IMR-90 (cell line): Measurements from ENCODE around the gene CAMK2N1. TPM values are rescaled to one million over a fixed set of nuclear protein-coding genes. Genes with fewer than 3 reads are reported as not detected.

ENCODE experiments used
- ATAC-seq: fragments of 200-7000 bp; cut with Tn5 transposase; 2 replicates; pipeline ENCODE4 v1.9.1; 2020; ENCODE audit warnings: low read depth, mild to moderate bottlenecking, moderate library complexity
- BruUV-seq: library from RNA; stranded (reverse); fragments of 400-500 nt; replicated peaks from 2 replicates; lab custom pipeline; 2021; lab: Mats Ljungman, UMichigan
- CTCF ChIA-PET: fragments of 300-600 bp; formaldehyde crosslinking; extraction: SDS; loops from one replicate; lab custom pipeline; 2021; ENCODE audit warnings: antibody characterized with exemption; lab: Yijun Ruan, JAX
- POLR2A ChIA-PET: fragments of 300-600 bp; sonication (Branson Sonifier 250); formaldehyde crosslinking; loops from one replicate; lab custom pipeline; 2022; ENCODE audit warnings: antibody characterized with exemption; ENCODE audit not compliant: unreplicated experiment; lab: Charles Lee
- DNase-seq: peaks from one replicate; pipeline ENCODE4 v3.0.0; 2013
- H2AFZ ChIP-seq: replicated peaks from 2 replicates; pipeline ENCODE3; 2013; ENCODE audit warnings: low read length, mild to moderate bottlenecking; ENCODE audit not compliant: poor library complexity
- H2AK5ac ChIP-seq: 2 replicates; pipeline ENCODE4 v1.6.1; 2013; ENCODE audit warnings: low read depth, low read length, inconsistent platforms
- H2AK9ac ChIP-seq: replicated peaks from 2 replicates; pipeline ENCODE3; 2013; ENCODE audit warnings: mild to moderate bottlenecking, low read depth, low read length, moderate library complexity; ENCODE audit not compliant: poor library complexity
- H2BK120ac ChIP-seq: 2 replicates; pipeline ENCODE4 v1.6.1; 2013; ENCODE audit warnings: low read depth, low read length, inconsistent platforms
- H2BK15ac ChIP-seq: 3 replicates; pipeline ENCODE4 v1.6.1; 2013; ENCODE audit warnings: low read depth, low read length, inconsistent platforms
- H2BK20ac ChIP-seq: 2 replicates; pipeline ENCODE4 v1.6.1; 2013; ENCODE audit warnings: low read depth, mild to moderate bottlenecking, inconsistent platforms, low read length, moderate library complexity
- H2BK5ac ChIP-seq: 2 replicates; pipeline ENCODE4 v1.6.1; 2013; ENCODE audit warnings: mild to moderate bottlenecking, low read depth, low read length, inconsistent platforms; ENCODE audit not compliant: poor library complexity, severe bottlenecking
- H3K14ac ChIP-seq: replicated peaks from 2 replicates; pipeline ENCODE4 v1.6.1; 2013; ENCODE audit warnings: low read depth, low read length, inconsistent platforms
- H3K18ac ChIP-seq: 2 replicates; pipeline ENCODE4 v1.6.1; 2013; ENCODE audit warnings: low read depth, low read length, control low read depth
- H3K23ac ChIP-seq: 2 replicates; pipeline ENCODE4 v1.6.1; 2013; ENCODE audit warnings: low read depth, low read length, inconsistent platforms
- H3K27ac ChIP-seq: 2 replicates; pipeline ENCODE4 v1.5.1; 2013; ENCODE audit warnings: mild to moderate bottlenecking, control low read depth, low read length; ENCODE audit not compliant: insufficient read depth
- H3K27me3 ChIP-seq: 2 replicates; pipeline ENCODE4 v1.6.1; 2013; ENCODE audit warnings: low read length; ENCODE audit not compliant: control insufficient read depth, insufficient read depth
- H3K36me3 ChIP-seq: 2 replicates; pipeline ENCODE4 v1.6.1; 2013; ENCODE audit warnings: low read length, mixed read lengths; ENCODE audit not compliant: control insufficient read depth, insufficient read depth
- H3K4ac ChIP-seq: 2 replicates; pipeline ENCODE4 v1.6.1; 2013; ENCODE audit warnings: low read depth, low read length, inconsistent platforms
- H3K4me1 ChIP-seq: 2 replicates; pipeline ENCODE4 v1.6.1; 2013; ENCODE audit warnings: low read length, mixed read lengths; ENCODE audit not compliant: control insufficient read depth, insufficient read depth
- H3K4me2 ChIP-seq: 2 replicates; pipeline ENCODE4 v1.6.1; 2013; ENCODE audit warnings: low read depth, mild to moderate bottlenecking, control low read depth, low read length, moderate library complexity
- H3K4me3 ChIP-seq: 2 replicates; pipeline ENCODE4 v1.5.1; 2013; ENCODE audit warnings: low read depth, mild to moderate bottlenecking, control low read depth, low read length, moderate library complexity; ENCODE audit not compliant: insufficient read depth
- H3K56ac ChIP-seq: 2 replicates; pipeline ENCODE4 v1.6.1; 2013; ENCODE audit warnings: low read length, inconsistent platforms; ENCODE audit not compliant: insufficient read depth; ENCODE audit errors: extremely low read depth
- H3K79me1 ChIP-seq, 2 experiments: 2 replicates each; pipeline ENCODE4 v1.6.1; 2013; ENCODE audit warnings: low read length in 2 of 2, inconsistent platforms in 1 of 2, low read depth in 1 of 2
- H3K9ac ChIP-seq: 2 replicates; pipeline ENCODE4 v1.6.1; 2013; ENCODE audit warnings: low read depth, low read length, control low read depth
- H3K9me1 ChIP-seq: 2 replicates; pipeline ENCODE4 v1.6.1; 2013; ENCODE audit warnings: low read length, inconsistent platforms; ENCODE audit not compliant: insufficient read depth
- H3K9me3 ChIP-seq: 2 replicates; pipeline ENCODE4 v1.6.1; 2013; ENCODE audit warnings: low read length; ENCODE audit not compliant: control insufficient read depth, insufficient read depth
- H4K20me1 ChIP-seq: 2 replicates; pipeline ENCODE4 v1.6.1; 2013; ENCODE audit warnings: low read length, inconsistent platforms; ENCODE audit not compliant: insufficient read depth
- H4K5ac ChIP-seq: 2 replicates; pipeline ENCODE4 v1.6.1; 2013; ENCODE audit warnings: mild to moderate bottlenecking, low read depth, low read length, control low read depth
- H4K8ac ChIP-seq, 2 experiments: 2 replicates each; pipeline ENCODE4 v1.6.1; 2013; ENCODE audit warnings: low read depth in 2 of 2, low read length in 2 of 2, control low read depth in 1 of 2, inconsistent platforms in 1 of 2
- H4K91ac ChIP-seq: 2 replicates; pipeline ENCODE4 v1.6.1; 2013; ENCODE audit warnings: low read depth, low read length, inconsistent platforms; ENCODE audit not compliant: insufficient read depth
- CEBPB ChIP-seq: IDR thresholded peaks from 2 replicates; pipeline ENCODE4 v1.6.1; 2012; ENCODE audit warnings: low read depth, low read length, improper control_type of control experiment
- CHD1 ChIP-seq: IDR thresholded peaks from 2 replicates; pipeline ENCODE4 v1.6.1; 2012; ENCODE audit warnings: low read depth, low read length, improper control_type of control experiment
- FOS ChIP-seq: fragments of 150-350 bp; IDR thresholded peaks from 2 replicates; pipeline ENCODE4 v1.6.1; 2016; ENCODE audit warnings: low read depth, low read length
- MXI1 ChIP-seq: IDR thresholded peaks from 2 replicates; pipeline ENCODE4 v1.6.1; 2012; ENCODE audit warnings: low read depth, mild to moderate bottlenecking, low read length, moderate library complexity, borderline replicate concordance
- NFE2L2 ChIP-seq: fragments of 150-350 bp; IDR thresholded peaks from 2 replicates; pipeline ENCODE4 v1.6.1; 2016; ENCODE audit warnings: low read depth, mild to moderate bottlenecking, low read length
- POLR2A ChIP-seq: IDR thresholded peaks from 2 replicates; pipeline ENCODE4 v1.6.1; 2012; ENCODE audit warnings: mild to moderate bottlenecking, low read depth, low read length
- RAD21 ChIP-seq: IDR thresholded peaks from 2 replicates; pipeline ENCODE4 v1.6.1; 2012; ENCODE audit warnings: low read length, improper control_type of control experiment
- RCOR1 ChIP-seq: IDR thresholded peaks from 2 replicates; pipeline ENCODE4 v1.6.1; 2012; ENCODE audit warnings: mild to moderate bottlenecking, low read length, improper control_type of control experiment; ENCODE audit not compliant: insufficient replicate concordance
- RFX5 ChIP-seq: IDR thresholded peaks from 2 replicates; pipeline ENCODE4 v1.8.0; 2012; ENCODE audit warnings: low read depth, mild to moderate bottlenecking, low read length, moderate library complexity
- SMC3 ChIP-seq: fragments of 150-350 bp; IDR thresholded peaks from 2 replicates; pipeline ENCODE4 v1.6.1; 2016; ENCODE audit warnings: low read depth, mild to moderate bottlenecking, antibody characterized with exemption, low read length, moderate library complexity
- WGBS, 2 experiments: methylation state at CpG; one replicate each; pipeline versions ENCODE4 v1.1.5 to v1.1.7; 2013; ENCODE audit warnings: missing lambda C conversion rate in 2 of 2; ENCODE audit not compliant: insufficient read length in 1 of 2; ENCODE audit errors: extremely low coverage in 2 of 2; 5-methylcytosine and 5-hydroxymethylcytosine counted together
- dilution Hi-C: fragments of 300-500 bp; cut with HindIII; formaldehyde crosslinking; loops from one replicate; pipeline ENCODE4 v1.14.3; 2018; ENCODE audit warnings: low sequenced_read_pairs; ENCODE audit not compliant: unreplicated experiment
- in situ Hi-C: fragments of 300-500 bp; cut with MboI; formaldehyde crosslinking; loops from 3 replicates; pipeline ENCODE4 v1.14.3; 2019; ENCODE audit warnings: low sequenced_read_pairs, inconsistent platforms, mixed read lengths
- intact Hi-C: fragments of 100-400 bp; cut with micrococcal nuclease; formaldehyde crosslinking; loops from 2 replicates; pipeline ENCODE4 v1.10.0; 2022
- polyA plus RNA-seq, 3 experiments: library from polyadenylated mRNA; depleted of rRNA; stranded (reverse); fragments of >200 nt; gene quantifications; 2 replicates each; pipeline ENCODE4 v1.2.3, GENCODE V29; 2012; ENCODE audit warnings: low replicate concordance in 1 of 3
- total RNA-seq: library from RNA; depleted of rRNA; stranded (reverse); fragments of >200 nt; gene quantifications from 2 replicates; pipeline ENCODE4 v1.2.3, GENCODE V29; 2012
- TF ChIP-seq, protein P1 (sequence below): fragments of 150-350 bp; IDR thresholded peaks from 2 replicates; pipeline ENCODE4 v1.6.1; 2017; ENCODE audit warnings: mild to moderate bottlenecking, antibody characterized with exemption, low read length, low read depth

Gene CAMK2N1
- total and polyA plus RNA-seq, 2 of the 4 experiments (the other 2 are of a cell fraction), result 10.2 to 44.4 TPM

DNA sequence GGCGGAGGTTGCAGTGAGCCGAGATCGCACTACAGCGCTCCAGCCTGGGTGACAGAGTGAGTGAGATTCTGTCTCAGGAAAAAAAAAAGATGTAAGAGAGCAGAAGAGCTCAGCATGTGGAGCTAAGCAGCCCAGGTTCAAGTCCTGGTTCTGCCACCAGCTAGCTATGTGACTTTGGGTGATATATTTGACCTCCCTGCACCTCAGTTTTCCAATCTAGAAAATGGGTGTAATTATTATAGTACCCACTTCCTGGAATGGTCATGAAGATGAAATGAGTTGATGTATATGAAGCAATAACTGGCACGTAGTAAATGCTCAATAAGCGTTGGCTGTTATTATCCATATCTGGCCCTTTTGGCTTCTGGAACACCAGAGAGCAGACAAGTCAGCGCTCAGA is 38.2 kb downstream of the CAMK2N1 start:
- Histone ChIP-seq H3K79me1 (no peaks in the 10 kb centered on the region), H3K4me3 (no peak overlapping the region), H3K4me2 (no peak overlapping the region), H2BK20ac (no peak overlapping the region), H4K20me1 (no peaks in the 10 kb centered on the region), H2AK9ac (no peak overlapping the region), H3K18ac (no peak overlapping the region), H3K27ac (no peak overlapping the region), H3K9ac (no peak overlapping the region), H2AK5ac (no peak overlapping the region), H3K23ac (no peak overlapping the region), H2BK5ac (no peak overlapping the region), H3K4ac (no peak overlapping the region), H3K4me1 (no peaks in the 10 kb centered on the region), H2BK120ac (no peak overlapping the region), H3K9me3 (no peaks in the 10 kb centered on the region), H4K5ac (no peak overlapping the region), H3K9me1 (0 out of 2 replicates have a peak, but pooled peaks cover 2% of the 10 kb centered on the region), H2AFZ (no peak overlapping the region), H4K8ac (no peak overlapping the region), H3K14ac (no peak overlapping the region), H4K91ac (no peak overlapping the region), H2BK15ac (no peak overlapping the region), H3K36me3 (no peaks in the 10 kb centered on the region), H3K56ac (no peak overlapping the region), H3K27me3 (peaks cover 14% of the 10 kb centered on the region)
- dilution Hi-C loops (no loop called here), intact Hi-C loops (no loop called here), in situ Hi-C loops (no loop called here)
- no CpG with 5 or more reads among the region's 7 CpGs for whole genome bisulfite sequencing, 2 experiments
- ChIA-PET POLR2A (no interaction called here), CTCF (no interaction called here)
- no peak for TF ChIP-seq CEBPB
- TF ChIP-seq SMC3, result no peak
- TF ChIP-seq, protein P1, sequence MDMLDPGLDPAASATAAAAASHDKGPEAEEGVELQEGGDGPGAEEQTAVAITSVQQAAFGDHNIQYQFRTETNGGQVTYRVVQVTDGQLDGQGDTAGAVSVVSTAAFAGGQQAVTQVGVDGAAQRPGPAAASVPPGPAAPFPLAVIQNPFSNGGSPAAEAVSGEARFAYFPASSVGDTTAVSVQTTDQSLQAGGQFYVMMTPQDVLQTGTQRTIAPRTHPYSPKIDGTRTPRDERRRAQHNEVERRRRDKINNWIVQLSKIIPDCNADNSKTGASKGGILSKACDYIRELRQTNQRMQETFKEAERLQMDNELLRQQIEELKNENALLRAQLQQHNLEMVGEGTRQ, result no peak
- TF ChIP-seq RAD21, result no peak
- no peak for TF ChIP-seq CHD1
- no peak for TF ChIP-seq FOS
- no peak for TF ChIP-seq RFX5
- no peak for TF ChIP-seq RCOR1
- no peak for TF ChIP-seq NFE2L2
- TF ChIP-seq MXI1, result no peak
- TF ChIP-seq POLR2A, result no peak
- DNase-seq (no peak), ATAC-seq (no peak)
- no TSS peak for BruUV-seq
